Stimulated activated CD4-positive, alpha-beta T cell treated with anti-CD3 and anti-CD28 coated beads, Interleukin-12 subunit alpha, Interleukin-12 subunit beta, amount 100 ng/mL, for 48 hours (primary cell): ENCODE data around the gene HEMGN.
"Not testable (repeated sequence)": the region's sequence is repeated elsewhere in the genome, so short reads cannot be mapped to it uniquely, and the experiment has no call there.

Source experiments
- DNase-seq, 3 donors: peaks; one replicate each; pipeline ENCODE4 v3.0.0-alpha.2; 2020; ENCODE audit warnings: low read depth in 2 of 3, low spot score in 1 of 3

The HEMGN gene, protein sequence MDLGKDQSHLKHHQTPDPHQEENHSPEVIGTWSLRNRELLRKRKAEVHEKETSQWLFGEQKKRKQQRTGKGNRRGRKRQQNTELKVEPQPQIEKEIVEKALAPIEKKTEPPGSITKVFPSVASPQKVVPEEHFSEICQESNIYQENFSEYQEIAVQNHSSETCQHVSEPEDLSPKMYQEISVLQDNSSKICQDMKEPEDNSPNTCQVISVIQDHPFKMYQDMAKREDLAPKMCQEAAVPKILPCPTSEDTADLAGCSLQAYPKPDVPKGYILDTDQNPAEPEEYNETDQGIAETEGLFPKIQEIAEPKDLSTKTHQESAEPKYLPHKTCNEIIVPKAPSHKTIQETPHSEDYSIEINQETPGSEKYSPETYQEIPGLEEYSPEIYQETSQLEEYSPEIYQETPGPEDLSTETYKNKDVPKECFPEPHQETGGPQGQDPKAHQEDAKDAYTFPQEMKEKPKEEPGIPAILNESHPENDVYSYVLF

GRCh38 chr9:97938081-97938644 is at the start of gene HEMGN:
Gene HEMGN (minus strand): TSS chr9:97938172. CDS start chr9:97938136, 36 bp downstream.
- DNase-seq: no peak

GRCh38 chr9:97987487-97987886 is 49.5 kb upstream of the HEMGN start:
- DNase-seq: no peak

GRCh38 chr9:97985058-97985861 is 47.3 kb upstream of the HEMGN start:
- peak in 1 of 3 donors; percentile 24 for DNase-seq

DNA sequence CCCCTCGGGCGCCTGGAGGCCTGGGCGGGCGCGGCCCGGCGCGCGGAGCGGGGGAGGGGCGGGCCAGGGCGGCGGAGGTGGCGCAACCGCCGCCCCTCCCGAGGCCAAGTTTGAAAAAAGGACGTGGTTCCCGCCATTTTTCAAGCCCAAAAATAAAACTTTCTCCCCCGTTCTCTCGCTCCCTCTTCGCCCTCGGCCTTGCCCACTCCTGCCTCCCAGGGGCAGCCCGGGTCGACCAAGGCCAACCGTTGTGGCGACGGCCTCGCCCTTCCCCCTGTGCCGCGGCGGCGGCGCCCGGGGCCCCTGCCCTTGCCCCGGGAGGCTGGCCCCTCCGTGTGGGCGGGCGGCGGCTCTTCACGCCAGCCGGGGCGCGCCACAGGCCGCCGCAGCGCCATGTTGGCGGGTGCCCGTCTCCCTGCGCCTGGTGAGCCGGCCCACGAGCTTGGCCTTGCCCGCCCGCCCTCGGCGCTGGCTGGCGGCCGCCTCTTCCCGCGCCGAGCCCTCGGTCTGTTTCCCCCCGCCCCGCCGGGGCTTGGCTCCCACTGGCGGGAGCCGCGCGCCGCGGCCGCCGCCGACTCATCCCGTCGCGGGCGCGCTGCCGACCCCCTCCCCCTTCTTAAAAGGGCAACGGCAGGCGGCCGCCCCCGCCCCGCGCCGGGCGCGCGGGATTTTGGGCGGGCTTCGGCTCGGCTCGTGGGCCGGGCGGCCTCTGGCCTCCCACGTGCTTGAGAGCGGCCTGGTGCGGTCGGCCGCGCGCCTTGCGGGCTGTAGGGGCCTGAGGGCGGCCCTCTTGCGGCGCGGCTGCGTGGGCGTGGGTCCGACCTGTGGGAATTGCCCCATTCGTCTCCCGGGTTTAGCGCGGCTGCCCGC is 46.5 kb upstream of the HEMGN start:
- DNase-seq: peak; percentile 64 to 77 (median 74)

- peak in 2 of 3 donors; percentile 34 to 35 for DNase-seq
Measured at GRCh38 chr9:97983589-97984187, 45.7 kb upstream of the HEMGN start.

GRCh38 chr9:97982683-97983588 is 45.0 kb upstream of the HEMGN start, which contains the start of gene ANP32B:
Gene ANP32B (plus strand): TSS chr9:97983341. CDS start chr9:97983556, 215 bp downstream.
- peak; percentile 85 to 94 (median 93) for DNase-seq

GRCh38 chr9:97981846-97982682 is 44.1 kb upstream of the HEMGN start:
- DNase-seq: no peak

- DNase-seq: no peak
Measured at GRCh38 chr9:97980918-97981845, 43.2 kb upstream of the HEMGN start.

- no peak for DNase-seq
Measured at GRCh38 chr9:97980479-97980803, 42.5 kb upstream of the HEMGN start.

DNA sequence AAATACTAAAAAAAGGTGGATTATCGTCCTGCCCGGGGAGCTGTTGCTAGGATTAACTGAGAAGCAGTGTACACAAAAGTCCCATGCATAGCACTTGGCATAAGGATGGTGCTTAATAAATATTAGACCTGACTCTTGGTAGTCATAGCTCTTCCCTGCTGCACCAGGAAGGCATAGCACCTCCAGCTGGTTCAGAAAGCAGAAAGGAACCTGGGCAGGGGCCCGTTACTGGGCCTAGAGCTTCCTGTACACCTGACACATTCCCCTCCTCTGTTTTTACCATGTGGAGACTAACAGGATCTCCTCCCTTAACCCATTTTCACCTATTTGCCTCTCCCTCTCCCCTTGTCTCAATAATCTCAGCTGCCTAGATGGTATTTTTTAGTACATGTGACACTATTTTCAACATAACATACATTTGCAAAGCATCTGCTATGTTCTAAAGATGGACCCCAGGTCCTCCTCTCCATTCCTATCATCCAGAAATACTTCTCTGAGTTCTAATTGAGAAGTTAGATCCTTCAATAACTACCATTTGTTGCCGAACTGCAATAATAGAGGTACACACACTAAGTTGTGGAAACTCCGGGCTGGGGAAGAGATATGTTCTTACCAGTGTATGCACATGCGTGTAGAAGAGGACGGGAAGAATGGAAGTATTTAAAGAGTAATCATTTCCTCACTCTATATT is 42.0 kb upstream of the HEMGN start:
- no peak for DNase-seq

GRCh38 chr9:97978371-97979130 is 40.6 kb upstream of the HEMGN start:
- DNase-seq: no peak

GRCh38 chr9:97976633-97977032 is 38.7 kb upstream of the HEMGN start:
- not testable (repeated sequence) for DNase-seq

- DNase-seq: no peak
Measured at GRCh38 chr9:97975376-97975775, 37.4 kb upstream of the HEMGN start.

DNA sequence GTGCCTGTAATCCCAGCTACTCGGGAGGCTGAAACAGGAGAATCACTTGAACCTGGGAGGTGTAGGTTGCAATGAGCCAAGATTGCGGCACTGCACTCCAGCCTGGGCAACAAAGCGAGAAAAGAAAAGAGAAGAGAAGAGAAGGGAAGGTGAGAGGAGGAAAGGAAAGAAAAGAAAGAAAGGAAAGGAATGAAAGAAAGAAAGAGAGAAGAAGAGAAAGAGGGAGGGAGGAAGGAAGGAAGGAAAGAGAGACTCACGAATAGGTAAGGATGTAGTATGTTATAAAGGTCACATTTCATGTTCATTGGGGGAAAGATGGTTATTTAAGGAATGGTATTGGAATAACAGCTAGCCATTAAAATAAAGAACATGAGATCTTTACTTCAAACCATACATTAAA is 34.8 kb upstream of the HEMGN start:
- DNase-seq: no peak

DNA sequence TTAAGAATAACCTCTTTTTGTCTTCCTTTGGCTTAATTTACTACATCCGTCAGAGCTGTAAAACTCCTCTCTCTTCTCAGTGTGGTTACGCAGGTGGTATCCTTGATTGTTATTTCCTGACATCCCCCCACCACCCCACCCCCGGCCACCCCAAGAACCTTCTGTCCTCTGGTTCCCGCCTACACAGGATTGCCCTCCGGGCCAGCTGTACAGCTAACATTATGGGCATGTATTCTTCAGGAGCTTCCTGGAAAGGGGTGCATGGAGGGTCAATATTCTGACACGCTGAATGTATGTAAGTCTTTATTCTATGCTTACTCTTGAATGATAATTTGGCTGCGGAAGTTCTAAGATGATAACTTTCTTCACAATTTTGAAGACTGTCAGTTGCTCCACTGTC is 32.2 kb upstream of the HEMGN start:
- no peak for DNase-seq

GRCh38 chr9:97969014-97969413 is 31.0 kb upstream of the HEMGN start:
- no peak for DNase-seq
